Measurements from ENCODE around the gene HS6ST2. TPM values are rescaled to one million over a fixed set of nuclear protein-coding genes. Genes with fewer than 3 reads are reported as not detected.
A peak's percentile ranks its signal among the peaks of the same experiment; 100 is the strongest.

HS6ST2 gene
- total RNA-seq, 1 donor from 2014 or later = 8.5 TPM

DNA sequence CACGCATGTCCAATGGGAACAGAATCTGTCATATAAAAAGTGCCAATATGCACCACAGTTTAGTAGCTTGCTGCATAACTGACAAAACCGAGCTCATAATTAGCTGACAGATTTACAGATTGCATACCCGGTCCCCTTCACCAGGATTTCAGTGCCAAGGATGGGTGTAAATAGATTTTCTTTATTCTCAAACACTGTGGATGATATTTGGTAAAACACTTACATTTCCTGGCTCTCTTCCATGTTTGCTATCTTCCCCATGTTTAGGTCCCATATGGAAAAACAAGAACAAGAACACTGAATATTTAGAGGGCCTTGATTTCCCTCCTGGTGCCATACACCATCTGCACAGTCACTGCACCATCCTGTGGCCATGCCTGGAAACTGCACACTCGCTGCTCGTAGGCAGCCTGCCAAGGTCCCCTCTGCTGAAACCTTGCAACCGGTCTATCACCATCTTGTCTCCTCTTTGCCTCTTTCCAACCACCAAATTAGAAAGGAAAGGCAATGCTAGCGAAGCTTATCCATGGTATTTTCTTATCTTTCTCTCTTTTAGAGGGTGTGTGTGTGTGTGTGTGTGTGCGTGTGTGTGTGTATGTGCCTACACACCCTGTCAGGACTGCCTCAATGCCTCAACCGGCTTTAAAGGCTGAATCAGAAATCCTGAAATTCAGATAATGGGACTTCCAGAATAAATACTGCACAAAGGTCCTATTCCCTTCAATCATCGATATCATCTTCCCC is 345.4 kb downstream of the HS6ST2 start:
- ATAC-seq = no peak

DNA sequence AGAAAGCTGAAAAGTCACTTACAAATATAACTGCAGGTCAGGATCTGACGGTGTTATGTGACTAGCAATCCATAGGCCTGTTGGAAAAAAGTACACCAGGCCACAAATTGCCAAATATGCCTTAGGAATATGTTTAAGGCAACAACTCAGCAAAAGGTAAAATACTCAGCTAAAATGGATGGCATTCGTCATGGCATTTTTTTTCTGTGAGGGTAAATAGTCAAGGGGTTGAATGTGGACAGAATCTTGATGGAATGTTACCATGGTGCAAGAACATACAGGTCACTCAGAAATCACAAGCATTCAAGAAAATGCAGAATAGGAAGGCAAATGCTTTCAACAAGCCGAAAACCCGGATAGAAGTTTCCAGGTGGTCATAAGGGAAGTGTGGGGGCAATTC is 347.9 kb downstream of the HS6ST2 start:
- no peak for ATAC-seq

DNA sequence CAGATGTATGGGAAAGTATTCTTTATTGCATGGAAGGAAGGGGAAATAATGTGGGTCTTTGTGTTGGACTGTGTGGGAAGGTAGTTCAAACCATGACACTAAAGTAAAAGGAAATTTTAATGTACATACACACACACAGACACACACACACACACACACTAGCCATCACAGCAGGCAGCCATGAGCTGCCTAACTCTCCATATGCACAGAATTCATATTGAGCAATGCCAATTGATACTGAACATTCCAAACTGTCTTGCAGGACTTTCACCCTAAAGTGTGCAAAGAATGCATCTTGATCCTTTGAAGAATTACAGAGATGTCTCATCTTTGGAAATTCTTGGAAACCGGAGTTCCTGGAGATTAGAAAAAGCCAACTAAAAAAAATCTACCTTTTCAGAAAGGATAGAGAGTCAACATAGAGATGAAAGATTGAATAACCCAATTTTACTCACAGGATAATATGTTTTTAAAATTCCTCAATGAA is 349.0 kb downstream of the HS6ST2 start:
- ATAC-seq = no peak

DNA sequence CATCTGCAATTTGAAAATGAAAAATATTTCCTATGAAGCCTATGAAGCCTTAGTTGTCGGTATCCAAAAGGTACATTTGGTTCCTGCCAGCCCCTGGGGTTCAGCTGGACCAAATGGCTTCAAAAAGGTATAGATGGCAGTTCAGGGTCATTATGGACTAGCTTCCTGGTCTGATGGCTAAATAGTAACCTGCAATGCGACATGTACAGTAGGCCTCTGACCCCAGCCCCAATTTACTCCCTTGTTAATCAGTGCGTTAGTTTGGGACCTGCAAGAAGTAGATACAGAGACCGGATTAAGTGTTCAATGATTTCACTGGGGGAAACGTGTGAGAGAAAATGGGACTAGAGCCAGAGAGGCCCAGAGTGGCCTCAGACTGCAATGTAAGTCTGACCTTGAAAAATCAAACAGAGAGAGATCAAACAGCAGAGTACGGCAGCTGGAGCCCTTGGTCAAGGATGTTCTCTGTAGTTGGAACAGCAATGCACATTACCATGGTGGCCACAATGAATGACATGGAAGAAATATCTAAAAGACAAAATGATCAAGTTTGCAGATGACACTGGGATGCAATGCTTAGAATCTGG is 354.6 kb downstream of the HS6ST2 start:
- ATAC-seq = no peak

DNA sequence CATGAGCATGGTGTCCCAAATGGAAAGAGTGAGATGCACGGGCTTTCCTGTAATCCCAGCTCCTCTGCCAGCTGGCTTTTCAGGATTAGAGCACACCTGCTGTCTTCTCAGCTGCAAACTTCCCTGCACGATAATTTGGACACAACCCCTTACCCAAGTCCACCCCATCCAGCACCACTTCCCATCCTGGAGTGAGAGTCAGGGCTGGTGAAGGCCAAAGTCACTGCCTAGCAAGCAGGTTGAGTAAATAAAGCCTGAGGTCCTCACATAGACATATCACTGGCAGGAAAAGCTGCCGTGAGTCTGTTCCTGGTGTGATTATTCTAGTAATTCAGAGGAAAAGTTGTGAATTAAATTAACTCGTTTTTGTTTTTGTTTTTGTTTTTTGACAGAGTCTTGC is 355.7 kb downstream of the HS6ST2 start:
- no peak for ATAC-seq

DNA sequence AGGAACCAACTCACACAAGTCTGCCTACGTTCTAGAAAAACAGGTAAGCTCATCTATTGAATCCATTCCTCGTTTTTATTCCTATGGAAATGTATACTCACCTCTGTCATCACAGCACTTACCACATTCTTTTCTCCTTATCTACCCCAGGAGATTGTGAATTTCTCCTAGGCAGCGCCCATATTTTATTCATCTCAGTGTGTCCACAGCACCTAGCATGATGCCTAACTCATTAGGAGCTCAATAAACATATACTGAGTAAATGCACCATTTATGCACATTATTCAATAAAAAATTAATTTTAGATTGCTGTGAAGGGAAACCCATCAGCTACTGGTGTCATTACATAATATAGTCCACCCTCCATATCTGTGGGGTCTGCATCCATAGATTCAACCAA is 363.4 kb downstream of the HS6ST2 start:
- ATAC-seq = no peak

DNA sequence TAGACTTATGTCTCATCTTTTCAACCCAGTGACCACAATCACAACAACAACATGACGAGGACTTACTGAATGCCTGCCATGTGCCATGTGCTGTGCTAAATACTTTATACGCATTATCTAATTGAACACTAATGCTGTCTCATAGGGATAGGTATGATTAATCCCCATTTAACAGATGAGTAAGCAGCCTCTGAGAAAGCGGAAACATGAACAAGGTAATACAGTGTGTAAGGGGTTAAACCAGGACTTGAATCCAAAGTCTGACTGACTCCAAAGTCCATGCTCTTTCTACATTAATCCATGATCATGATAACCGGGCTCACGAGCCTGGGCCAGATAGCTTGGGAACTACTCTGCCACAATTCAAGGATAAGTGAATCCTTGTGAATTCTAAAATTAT is 364.3 kb downstream of the HS6ST2 start:
- ATAC-seq = peak; percentile 74

DNA sequence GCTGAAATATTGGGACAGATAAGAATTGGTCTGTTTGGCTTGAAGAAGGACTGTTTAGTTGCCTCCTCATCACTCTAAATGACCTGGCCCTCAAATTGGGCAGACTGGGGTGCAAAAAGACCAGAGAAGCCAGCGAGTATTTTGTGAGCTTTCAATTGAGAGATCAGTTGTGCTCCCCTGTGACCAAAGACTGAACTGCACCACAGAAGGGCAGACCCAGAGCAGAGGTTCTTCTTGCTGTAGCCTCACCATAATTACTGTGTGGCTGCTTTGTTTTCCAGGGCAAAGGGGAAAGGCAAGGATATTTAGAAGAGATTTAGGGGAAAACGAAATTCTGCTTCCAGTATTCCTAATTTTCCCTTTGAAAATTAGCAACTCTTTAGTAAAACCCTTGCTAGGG is 365.5 kb downstream of the HS6ST2 start:
- ATAC-seq = no peak

DNA sequence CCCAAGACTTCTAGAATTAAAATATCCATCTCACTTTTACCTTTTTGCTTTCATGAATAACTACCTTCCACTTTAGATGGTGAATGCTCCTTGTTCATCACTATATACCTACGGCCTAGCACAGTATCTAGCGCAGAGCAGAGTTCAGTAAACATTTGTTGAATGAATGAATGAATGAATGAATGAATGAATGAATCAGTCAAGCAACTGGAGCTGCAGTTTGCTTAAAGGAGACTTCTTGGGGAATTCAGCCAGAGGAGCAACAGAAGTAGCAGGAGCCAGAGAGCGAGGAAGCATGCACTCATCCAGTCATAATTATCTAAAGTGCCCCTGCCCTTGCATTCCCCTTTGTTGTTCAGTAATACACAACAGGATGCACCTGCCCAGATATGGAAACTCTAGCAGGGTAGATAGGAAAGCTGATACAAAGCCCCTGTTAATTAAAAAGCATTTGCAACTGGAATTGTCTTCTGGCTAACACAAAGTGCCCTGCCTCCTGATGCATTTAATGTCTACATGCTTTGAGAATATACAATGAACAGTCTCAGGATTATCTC is 366.6 kb downstream of the HS6ST2 start:
- ATAC-seq = no peak

DNA sequence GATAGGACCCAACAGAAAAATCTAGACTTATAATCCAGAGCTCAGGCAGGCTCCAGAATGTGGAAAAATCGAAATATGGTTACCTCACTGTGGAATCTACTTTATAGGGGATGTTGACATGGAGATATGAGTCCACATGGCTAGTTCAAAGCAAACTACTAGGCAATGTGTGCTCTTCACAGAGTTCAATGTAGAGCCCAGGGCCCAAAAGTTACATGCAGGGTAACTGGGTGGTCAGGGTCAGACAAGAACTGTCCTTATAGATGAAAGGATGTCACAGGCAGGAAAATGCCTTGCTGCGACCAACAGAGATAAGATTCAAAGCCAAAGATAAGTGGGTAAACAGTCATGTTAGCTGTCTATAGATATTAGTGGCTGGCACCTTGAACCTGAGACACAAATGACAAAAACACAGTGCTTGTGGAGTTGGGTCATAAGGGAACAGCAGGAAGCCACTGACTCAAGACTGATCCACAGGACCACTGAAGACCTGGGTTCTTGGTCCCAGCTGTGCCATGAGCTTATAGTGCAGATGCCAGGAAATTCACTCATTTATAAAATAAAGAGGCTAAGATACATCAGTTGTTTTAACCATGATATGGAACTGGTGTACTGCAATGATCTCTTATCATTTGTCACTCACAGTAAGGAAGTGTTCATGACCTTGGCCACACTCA is 367.9 kb downstream of the HS6ST2 start:
- ATAC-seq = no peak

DNA sequence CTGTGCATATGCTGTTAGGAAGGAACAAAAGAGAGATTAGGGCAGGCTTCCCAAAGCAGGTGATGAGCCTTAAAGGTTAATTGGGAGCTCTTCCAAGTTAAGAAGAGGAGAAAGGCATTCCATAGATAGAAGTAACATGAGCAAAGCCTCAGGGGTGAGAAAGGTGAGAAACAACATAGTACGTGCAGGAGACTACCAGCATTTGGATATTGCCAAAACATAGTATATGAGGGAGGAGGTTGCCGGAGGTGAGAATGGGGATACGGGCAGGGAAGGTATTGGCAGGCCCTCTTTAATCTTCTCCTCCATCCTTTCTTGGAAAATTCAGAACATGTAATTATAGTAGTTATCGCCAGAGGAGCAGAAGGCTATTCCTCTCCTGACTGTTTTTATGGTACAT is 373.5 kb downstream of the HS6ST2 start:
- no peak for ATAC-seq

DNA sequence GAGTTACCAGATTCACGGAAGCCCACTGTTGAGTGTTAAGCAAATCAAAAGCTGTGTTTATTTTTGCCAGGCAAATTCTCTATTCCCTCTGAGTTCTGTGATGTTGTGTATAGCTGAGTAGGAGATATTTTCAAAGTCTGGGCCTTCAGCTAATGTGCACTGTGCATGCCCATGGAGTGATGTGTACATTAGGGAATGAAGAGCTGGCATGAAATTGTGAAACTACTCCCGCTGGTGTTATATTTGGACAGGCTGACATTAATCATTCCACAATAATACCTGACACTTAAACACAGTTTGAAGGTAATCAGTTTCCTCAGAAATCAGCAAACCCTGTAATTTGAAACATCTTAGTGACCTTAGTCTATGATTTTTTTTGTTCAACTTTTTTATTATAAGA is 381.5 kb downstream of the HS6ST2 start:
- ATAC-seq = no peak

Other genes starting within 250 kb of the HS6ST2 start
- not detected for gene USP26, start 138.5 kb upstream of the HS6ST2 start, total RNA-seq